ENCODE data around the gene ADRA2B.

The ADRA2B gene

GRCh38 chr2:96150007-96150640 is 33.8 kb upstream of the ADRA2B start:
- no peak for DNase-seq

DNA sequence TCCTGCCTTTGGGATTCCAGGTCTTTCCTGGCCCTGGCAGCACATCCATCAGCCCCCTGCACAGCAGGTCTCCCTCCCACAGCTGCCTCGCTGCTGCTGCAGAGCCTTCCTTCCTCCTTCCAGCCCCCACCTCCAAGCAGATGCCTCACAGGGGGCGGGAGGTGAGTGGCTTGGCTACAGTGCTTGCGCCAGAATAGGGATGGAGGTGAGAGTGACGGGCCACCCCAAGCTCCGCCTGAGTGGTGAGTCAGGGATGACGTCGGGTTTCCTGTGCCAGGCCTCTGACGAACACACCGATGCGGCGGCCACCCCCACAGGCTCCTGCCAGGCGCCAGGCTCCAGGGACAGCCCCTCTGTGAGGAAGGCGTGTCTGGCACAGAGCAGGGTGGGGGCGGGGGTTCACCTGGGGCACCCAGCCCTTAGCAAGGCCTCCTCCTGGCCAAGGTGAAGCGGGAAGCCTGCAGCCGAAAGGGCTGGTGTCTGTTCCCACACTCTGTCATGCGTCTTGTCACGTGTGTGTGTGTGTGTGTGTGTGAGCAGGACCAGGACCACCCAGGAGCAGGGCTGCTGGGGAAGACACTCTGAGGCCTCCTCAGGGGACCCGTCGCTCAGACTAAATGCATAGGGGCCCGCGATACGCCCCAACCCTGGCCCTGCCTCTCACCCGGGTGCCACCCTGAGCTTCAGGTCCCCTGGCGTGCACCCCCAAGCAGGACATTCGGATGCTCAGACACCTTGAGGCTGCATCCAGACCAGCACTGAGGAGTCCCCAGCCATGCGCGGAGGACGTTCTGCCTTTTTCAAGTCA is 32.2 kb upstream of the ADRA2B start:
- DNase-seq: peak; percentile 97 to 98

- DNase-seq: peak in 1 of 2 donors; percentile 31
Measured at GRCh38 chr2:96147593-96148201, 31.3 kb upstream of the ADRA2B start.

DNA sequence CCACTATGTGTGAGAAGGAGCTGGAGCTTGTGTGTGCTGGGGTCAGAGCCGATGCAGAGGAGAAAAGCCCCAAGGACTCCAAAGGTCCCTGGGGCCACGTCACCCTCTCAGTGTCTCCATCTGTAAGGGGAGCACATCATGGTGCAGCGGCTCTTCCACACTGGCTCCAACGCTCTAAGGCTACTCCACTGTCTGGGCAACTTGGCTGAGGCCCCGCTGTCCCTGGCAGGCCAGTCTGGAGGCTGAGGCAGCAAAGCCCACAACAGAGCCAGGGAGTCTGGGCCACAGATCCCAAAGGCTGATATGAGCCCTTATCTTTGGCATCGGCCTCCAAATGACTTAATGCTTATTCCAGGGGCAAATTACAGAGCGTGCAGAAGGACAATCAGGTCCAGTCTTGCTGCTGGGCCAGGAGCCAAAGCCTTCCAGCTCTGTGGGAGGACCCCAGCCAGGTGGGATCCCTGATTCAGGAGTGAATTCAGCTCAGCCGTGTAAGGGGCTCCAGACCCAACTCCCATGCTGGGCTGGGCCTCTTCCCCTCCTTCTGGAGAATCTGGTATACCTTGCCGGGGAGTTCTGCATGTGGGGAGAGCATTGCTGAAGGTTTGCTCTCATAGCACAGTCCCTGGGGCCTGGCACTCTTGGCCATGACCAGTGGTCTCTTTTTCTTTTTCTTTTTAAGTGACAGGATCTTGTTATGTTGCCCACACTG is 30.7 kb upstream of the ADRA2B start:
- peak in 1 of 2 donors; percentile 43 for DNase-seq

DNA sequence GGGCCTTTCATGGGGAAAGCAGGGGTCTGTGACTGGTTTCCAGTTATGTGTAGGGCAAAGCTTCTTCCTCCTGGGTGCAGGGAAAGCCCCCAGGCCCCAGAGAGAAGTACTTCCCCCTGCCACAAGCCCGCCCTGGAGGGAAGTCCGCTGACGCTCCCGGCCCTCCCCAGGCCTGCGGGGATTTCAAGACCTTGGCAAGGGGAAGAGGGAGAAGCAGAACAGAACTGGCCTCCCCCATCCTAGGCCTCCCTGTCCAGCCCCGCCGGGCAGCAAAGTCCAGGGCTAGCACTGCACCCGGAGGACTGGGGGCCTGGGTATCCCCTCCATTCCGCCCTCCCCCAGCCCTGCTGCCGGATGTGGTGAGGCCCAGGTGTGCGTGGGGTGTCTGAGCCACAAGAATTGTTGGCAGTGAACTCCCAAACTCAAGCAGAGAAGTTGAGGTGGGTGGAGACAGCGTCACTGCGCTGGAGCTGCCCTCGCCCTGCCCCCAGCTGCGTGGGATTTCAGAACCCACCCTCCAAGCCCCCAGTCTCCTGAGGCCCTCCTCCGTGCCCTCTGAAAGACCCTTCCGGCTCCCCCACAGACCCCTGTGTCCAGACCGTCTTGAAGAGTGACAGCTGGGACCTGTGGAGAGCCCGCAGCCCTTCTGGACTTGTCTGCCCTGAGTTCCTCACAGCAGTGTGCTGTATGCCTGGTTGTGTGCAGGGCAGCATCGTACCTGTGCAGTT is 29.9 kb upstream of the ADRA2B start:
- peak; percentile 89 to 90 for DNase-seq

GRCh38 chr2:96145848-96146152 is 29.4 kb upstream of the ADRA2B start:
- no peak for DNase-seq

- DNase-seq: peak; percentile 95
Measured at GRCh38 chr2:96145036-96145847, 28.9 kb upstream of the ADRA2B start, which contains the start of gene DUSP2. Gene DUSP2, minus strand, starts transcription at chr2:96145440. Its CDS starts 86 bp downstream, at chr2:96145354.

- peak; percentile 23 to 52 for DNase-seq
Measured at GRCh38 chr2:96144481-96145035, 28.2 kb upstream of the ADRA2B start.

DNA sequence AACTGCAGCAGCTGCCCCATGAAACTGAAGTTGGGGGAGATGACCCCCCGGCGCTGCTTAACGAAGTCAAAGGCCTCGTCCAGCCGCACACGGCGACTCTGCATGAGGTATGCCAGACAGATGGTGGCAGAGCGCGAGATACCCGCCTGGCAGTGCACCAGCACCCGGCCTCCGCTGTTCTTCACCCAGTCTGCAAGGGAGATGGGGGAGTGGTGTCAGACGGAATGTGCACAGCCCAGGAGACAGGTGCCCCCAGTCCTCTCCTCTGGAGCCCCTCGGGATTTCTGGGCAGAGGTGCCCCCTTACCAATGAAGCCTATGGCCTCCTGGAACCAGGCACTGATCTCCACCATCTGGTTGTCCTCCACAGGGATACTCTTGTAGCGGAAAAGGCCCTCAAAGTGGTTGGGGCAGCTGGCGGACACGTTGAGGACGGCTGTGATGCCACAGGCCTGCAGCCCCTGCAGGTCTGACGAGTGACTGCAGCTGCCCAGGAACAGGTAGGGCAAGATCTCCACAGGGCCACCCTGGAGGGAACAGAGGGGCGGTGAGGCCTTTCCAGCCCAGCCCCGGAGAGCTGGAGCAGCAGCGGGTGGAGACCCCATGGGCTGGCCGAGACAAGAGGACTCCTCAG is 27.6 kb upstream of the ADRA2B start:
- DNase-seq: peak; percentile 28 to 48

- DNase-seq: peak; percentile 13 to 52
Measured at GRCh38 chr2:96143231-96143847, 27.0 kb upstream of the ADRA2B start.

DNA sequence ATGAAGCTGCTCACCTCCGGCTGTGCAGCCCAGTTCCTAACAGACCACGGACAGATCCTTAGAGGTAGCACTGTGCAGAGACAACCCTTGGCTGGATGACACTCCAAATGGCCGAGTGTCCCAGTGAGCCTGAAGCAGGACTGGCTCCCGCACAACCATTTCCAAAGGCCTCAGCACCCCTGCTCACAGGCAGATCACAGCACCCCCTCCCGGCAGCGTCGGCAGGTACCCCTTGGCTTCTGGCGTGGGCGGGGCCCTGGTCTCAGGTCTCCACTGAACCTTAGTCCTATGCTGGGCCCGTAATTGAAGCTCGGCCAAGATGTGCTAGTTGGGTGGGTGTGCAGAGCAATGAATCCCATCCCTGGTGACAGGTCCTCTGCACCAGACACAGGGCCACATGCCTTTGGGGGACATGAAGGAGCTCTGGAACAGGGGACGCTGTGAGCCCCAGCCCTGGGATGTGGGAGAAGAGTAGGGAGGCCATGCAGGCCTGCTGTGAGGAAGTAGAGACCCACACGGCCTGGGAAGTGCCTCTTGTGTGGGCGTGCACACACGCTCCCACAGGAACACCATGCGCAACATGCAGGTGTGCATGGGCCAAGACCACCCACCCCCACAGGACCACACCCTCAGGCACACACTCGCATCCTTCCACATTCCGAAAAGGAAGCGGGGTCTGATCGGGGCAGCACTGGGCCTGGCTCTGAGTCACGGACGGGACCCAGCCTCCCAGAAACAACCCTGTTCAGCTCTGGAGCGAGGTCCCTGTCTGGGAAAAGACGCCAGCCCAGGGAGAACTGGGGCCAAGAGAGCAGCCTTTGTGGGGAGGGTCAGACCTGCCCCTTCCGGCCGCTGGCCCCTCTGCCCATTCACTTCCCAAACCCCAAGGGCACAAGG is 26.1 kb upstream of the ADRA2B start:
- DNase-seq: peak; percentile 70 to 78

GRCh38 chr2:96141624-96141967 is 25.2 kb upstream of the ADRA2B start:
- DNase-seq: peak in 1 of 2 donors; percentile 29

DNA sequence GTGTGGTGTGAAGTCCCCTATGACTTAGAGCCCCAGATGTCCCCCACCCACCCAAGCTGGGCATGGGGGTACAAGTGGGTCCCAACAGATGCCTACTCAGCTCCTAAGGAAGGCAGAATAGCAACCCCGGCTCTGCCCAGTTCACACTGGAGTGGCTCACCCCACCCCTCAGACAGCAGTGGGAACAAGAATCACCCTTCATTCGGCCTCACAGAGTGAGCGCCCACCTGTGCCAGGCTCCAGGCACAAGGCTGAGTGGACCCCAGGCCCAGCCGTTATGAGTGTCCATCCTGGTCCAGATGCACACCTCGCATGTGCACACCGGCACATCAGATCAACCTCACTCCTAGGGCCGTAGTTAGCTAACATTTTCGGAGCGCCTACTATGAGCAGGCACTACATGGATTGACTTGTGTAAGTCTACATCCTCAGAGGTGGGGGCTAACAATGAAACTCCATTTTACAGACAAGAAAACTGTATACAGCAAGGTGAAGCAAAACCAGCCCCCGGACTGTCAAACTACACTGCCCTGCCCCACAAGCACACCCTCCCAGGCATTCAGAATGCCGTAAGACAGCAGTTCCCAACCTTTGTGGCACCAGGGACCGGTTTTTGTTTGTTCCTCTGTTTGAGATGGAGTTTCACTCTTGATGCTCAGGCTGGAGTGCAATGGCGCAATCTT is 24.7 kb upstream of the ADRA2B start:
- peak in 1 of 2 donors; percentile 39 for DNase-seq

GRCh38 chr2:96139181-96139758 is 22.9 kb upstream of the ADRA2B start:
- peak in 1 of 2 donors; percentile 27 for DNase-seq

GRCh38 chr2:96138179-96139145 is 22.1 kb upstream of the ADRA2B start, which contains the start of gene ASTL:
Gene ASTL, minus strand, starts transcription at chr2:96138502. Its CDS starts 66 bp downstream, at chr2:96138436.
- peak; percentile 71 to 76 for DNase-seq

GRCh38 chr2:96137321-96138178 is 21.2 kb upstream of the ADRA2B start:
- DNase-seq: peak in 1 of 2 donors; percentile 30

Data from CD4-positive, alpha-beta T cell treated with Interferon alpha-2 for 1 hour (primary cell).